ENCODE results near the gene FAM149A. TPM values are rescaled to one million over a fixed set of nuclear protein-coding genes. Genes with fewer than 3 reads are reported as not detected.

The FAM149A gene
- total RNA-seq, 4 donors from 2014 or later = 1.5 to 5.9 (median 3.3) TPM

GRCh38 chr4:186193851-186194250, 89.3 kb downstream of the FAM149A start:
- ATAC-seq = no peak
- Histone ChIP-seq H3K27ac (peak overlapping the region in 3 of 4 donors; percentile 84 to 96 (median 92)), H3K4me1 (peaks cover 22 to 27% of the 10 kb centered on the region in 2 donors), H3K4me3 (no peak overlapping the region), H3K27me3 (no peaks in the 10 kb centered on the region), H3K9me3 (no peaks in the 10 kb centered on the region), H3K36me3 (no peaks in the 10 kb centered on the region)
- no peak for DNase-seq
- in situ Hi-C loops (cut with MboI; ENCODE audit: low sequenced_read_pairs in 4 of 4) = no loop called here
- TF ChIP-seq, protein P1, sequence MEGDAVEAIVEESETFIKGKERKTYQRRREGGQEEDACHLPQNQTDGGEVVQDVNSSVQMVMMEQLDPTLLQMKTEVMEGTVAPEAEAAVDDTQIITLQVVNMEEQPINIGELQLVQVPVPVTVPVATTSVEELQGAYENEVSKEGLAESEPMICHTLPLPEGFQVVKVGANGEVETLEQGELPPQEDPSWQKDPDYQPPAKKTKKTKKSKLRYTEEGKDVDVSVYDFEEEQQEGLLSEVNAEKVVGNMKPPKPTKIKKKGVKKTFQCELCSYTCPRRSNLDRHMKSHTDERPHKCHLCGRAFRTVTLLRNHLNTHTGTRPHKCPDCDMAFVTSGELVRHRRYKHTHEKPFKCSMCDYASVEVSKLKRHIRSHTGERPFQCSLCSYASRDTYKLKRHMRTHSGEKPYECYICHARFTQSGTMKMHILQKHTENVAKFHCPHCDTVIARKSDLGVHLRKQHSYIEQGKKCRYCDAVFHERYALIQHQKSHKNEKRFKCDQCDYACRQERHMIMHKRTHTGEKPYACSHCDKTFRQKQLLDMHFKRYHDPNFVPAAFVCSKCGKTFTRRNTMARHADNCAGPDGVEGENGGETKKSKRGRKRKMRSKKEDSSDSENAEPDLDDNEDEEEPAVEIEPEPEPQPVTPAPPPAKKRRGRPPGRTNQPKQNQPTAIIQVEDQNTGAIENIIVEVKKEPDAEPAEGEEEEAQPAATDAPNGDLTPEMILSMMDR (IDR thresholded peaks at IDR 0.05 in 4 of 5, conservative IDR thresholded peaks at IDR 0.05 in 1 of 5) = no peak
- TF ChIP-seq POLR2A (IDR thresholded peaks at IDR 0.05) = no peak
- intact Hi-C loops (cut with DNase I; ENCODE audit: low total_unique reads) = loop anchor here (5.0 kb wide), 1 partner anchor 1547 kb away; the partner anchor contains the start of genes CASP3 and PRIMPOL

- Histone ChIP-seq H3K4me1 (peaks cover 15 to 20% of the 10 kb centered on the region in 2 donors), H3K4me3 (no peak overlapping the region), H3K9me3 (no peaks in the 10 kb centered on the region), H3K36me3 (no peaks in the 10 kb centered on the region), H3K27me3 (no peaks in the 10 kb centered on the region), H3K27ac (no peak overlapping the region)
- DNase-seq (no peak), ATAC-seq (no peak)
- TF ChIP-seq, protein P1 (IDR thresholded peaks at IDR 0.05 in 4 of 5, conservative IDR thresholded peaks at IDR 0.05 in 1 of 5) = no peak
- no peak for TF ChIP-seq POLR2A (IDR thresholded peaks at IDR 0.05)
- intact Hi-C loops (cut with DNase I; ENCODE audit: low total_unique reads) (no loop called here), in situ Hi-C loops (cut with MboI; ENCODE audit: low sequenced_read_pairs in 4 of 4) (no loop called here)
These were observed 91.6 kb downstream of the FAM149A start for GRCh38 chr4:186196063-186196462.

DNA sequence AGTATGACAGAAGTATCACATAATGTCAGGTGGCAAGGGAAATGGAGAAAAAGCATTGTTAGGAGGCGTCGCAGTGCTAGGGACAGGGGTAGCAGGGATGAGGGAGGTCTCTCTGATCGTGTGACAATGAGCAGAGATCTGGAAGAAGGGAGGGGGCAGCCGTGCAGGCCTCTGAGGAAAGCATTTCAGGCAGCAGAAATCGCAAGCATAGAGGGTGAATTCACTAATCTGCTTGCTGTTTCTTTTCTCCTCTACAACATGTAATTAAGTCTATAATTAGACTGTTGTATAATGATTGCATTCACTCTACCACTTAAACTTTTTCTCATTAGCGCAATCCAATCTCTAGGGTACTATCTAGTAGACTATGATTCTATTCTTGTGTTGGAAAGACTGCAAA, 96.0 kb downstream of the FAM149A start:
- Histone ChIP-seq H3K4me3 (no peak overlapping the region), H3K27me3 (no peaks in the 10 kb centered on the region), H3K27ac (no peak overlapping the region), H3K9me3 (no peaks in the 10 kb centered on the region), H3K36me3 (no peaks in the 10 kb centered on the region), H3K4me1 (no peaks in the 10 kb centered on the region)
- TF ChIP-seq, protein P1 (IDR thresholded peaks at IDR 0.05 in 4 of 5, conservative IDR thresholded peaks at IDR 0.05 in 1 of 5) = no peak
- no peak for TF ChIP-seq POLR2A (IDR thresholded peaks at IDR 0.05)
- in situ Hi-C loops (cut with MboI; ENCODE audit: low sequenced_read_pairs in 4 of 4) (no loop called here), intact Hi-C loops (cut with DNase I; ENCODE audit: low total_unique reads) (no loop called here)
- ATAC-seq = no peak
- no peak for DNase-seq

GRCh38 chr4:186201010-186201409, 96.5 kb downstream of the FAM149A start:
- no peak overlapping the region for H3K27ac ChIP-seq
- no peak for ATAC-seq
- no peak for TF ChIP-seq POLR2A (IDR thresholded peaks at IDR 0.05)
- TF ChIP-seq, protein P1 (IDR thresholded peaks at IDR 0.05 in 4 of 5, conservative IDR thresholded peaks at IDR 0.05 in 1 of 5) = no peak
- no peaks in the 10 kb centered on the region for H3K9me3 ChIP-seq
- H3K4me3 ChIP-seq = no peak overlapping the region
- in situ Hi-C loops (cut with MboI; ENCODE audit: low sequenced_read_pairs in 4 of 4) = no loop called here
- H3K36me3 ChIP-seq = no peaks in the 10 kb centered on the region
- intact Hi-C loops (cut with DNase I; ENCODE audit: low total_unique reads) = no loop called here
- H3K4me1 ChIP-seq = no peaks in the 10 kb centered on the region
- no peaks in the 10 kb centered on the region for H3K27me3 ChIP-seq
- no peak for DNase-seq
